ENCODE data around the gene POP7.

GRCh38 chr7:100674411-100675104, 31.4 kb upstream of the POP7 start:
- no peak for TF ChIP-seq CTCF (conservative IDR thresholded peaks at IDR 0.05; ENCODE audit: low read depth, low read length)
- TF ChIP-seq EZH2 (IDR thresholded peaks at IDR 0.05; ENCODE audit: borderline replicate concordance, low read depth, low read length, poor library complexity, severe bottlenecking), result no peak

Data from A673 (cell line).